HFFc6 (cell line): Measurements from ENCODE around the gene ANXA4. TPM values are rescaled to one million over a fixed set of nuclear protein-coding genes. Genes with fewer than 3 reads are reported as not detected.
"Not testable (repeated sequence)": the region's sequence is repeated elsewhere in the genome, so short reads cannot be mapped to it uniquely, and the experiment has no call there.

Source experiments
- DNase-seq: peaks from one replicate; pipeline ENCODE4 v3.0.0-alpha.2; 2018
- H3K27ac Mint-ChIP-seq: 2 replicates; pipeline ENCODE4 v1.8.0; 2020; ENCODE audit warnings: mild to moderate bottlenecking, mixed read lengths
- H3K27me3 Mint-ChIP-seq: 2 replicates; pipeline ENCODE4 v1.8.0; 2021; ENCODE audit warnings: mild to moderate bottlenecking, moderate library complexity, mixed read lengths; ENCODE audit not compliant: insufficient read depth
- H3K36me3 Mint-ChIP-seq: 2 replicates; pipeline ENCODE4 v1.8.0; 2021; ENCODE audit warnings: low read depth, mixed read lengths
- H3K4me1 Mint-ChIP-seq: 2 replicates; pipeline ENCODE4 v1.8.0; 2020; ENCODE audit warnings: low read depth, mixed read lengths
- H3K4me3 Mint-ChIP-seq: 2 replicates; pipeline ENCODE4 v1.8.0; 2020; ENCODE audit warnings: mild to moderate bottlenecking, moderate library complexity, mixed read lengths
- H3K9me3 Mint-ChIP-seq: 2 replicates; pipeline ENCODE4 v1.8.0; 2020; ENCODE audit warnings: mild to moderate bottlenecking, mixed read lengths
- total RNA-seq, 6 experiments: library from RNA; stranded (reverse); fragmentation: NEBNext Ultra II Directional; extraction: Animal tissue kit (Norgen Biotek cat#: 25700); gene quantifications; 2 replicates in 1 of 6; 3 replicates in 5 of 6; pipeline ENCODE4 v1.2.3, GENCODE V29; 2021
- TF ChIP-seq, protein P1 (sequence below): fragments of 200-600 bp; sonication (generic); IDR thresholded peaks from 2 replicates; pipeline ENCODE4 v1.5.0; 2021; ENCODE audit warnings: antibody characterized with exemption, mild to moderate bottlenecking

The ANXA4 gene
- total RNA-seq, 6 experiments from 2014 or later: 92.8 to 112 (median 96.1) TPM

- peak; percentile 77 for DNase-seq
- not testable (repeated sequence) for H3K4me3 Mint-ChIP-seq, H3K36me3 Mint-ChIP-seq, H3K27ac Mint-ChIP-seq, H3K27me3 Mint-ChIP-seq, H3K9me3 Mint-ChIP-seq
- H3K4me1 Mint-ChIP-seq: peaks cover 22% of the 10 kb centered on the region
- TF ChIP-seq, protein P1, sequence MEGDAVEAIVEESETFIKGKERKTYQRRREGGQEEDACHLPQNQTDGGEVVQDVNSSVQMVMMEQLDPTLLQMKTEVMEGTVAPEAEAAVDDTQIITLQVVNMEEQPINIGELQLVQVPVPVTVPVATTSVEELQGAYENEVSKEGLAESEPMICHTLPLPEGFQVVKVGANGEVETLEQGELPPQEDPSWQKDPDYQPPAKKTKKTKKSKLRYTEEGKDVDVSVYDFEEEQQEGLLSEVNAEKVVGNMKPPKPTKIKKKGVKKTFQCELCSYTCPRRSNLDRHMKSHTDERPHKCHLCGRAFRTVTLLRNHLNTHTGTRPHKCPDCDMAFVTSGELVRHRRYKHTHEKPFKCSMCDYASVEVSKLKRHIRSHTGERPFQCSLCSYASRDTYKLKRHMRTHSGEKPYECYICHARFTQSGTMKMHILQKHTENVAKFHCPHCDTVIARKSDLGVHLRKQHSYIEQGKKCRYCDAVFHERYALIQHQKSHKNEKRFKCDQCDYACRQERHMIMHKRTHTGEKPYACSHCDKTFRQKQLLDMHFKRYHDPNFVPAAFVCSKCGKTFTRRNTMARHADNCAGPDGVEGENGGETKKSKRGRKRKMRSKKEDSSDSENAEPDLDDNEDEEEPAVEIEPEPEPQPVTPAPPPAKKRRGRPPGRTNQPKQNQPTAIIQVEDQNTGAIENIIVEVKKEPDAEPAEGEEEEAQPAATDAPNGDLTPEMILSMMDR: peak; percentile 94
Measured at GRCh38 chr2:69714539-69715220, 27.3 kb upstream of the ANXA4 start.

- DNase-seq: peak; percentile 45
- Mint-ChIP-seq H3K27me3 (no peaks in the 10 kb centered on the region), H3K4me3 (no peak overlapping the region; the same call in 1 of the 2 replicates), H3K9me3 (no peaks in the 10 kb centered on the region), H3K36me3 (no peaks in the 10 kb centered on the region), H3K4me1 (peaks cover 22% of the 10 kb centered on the region), H3K27ac (0 out of 2 replicates have a peak overlapping the region, but pooled peaks have one; percentile 10)
- TF ChIP-seq, protein P1: no peak
Measured at GRCh38 chr2:69715964-69716363, 26.0 kb upstream of the ANXA4 start.

DNA sequence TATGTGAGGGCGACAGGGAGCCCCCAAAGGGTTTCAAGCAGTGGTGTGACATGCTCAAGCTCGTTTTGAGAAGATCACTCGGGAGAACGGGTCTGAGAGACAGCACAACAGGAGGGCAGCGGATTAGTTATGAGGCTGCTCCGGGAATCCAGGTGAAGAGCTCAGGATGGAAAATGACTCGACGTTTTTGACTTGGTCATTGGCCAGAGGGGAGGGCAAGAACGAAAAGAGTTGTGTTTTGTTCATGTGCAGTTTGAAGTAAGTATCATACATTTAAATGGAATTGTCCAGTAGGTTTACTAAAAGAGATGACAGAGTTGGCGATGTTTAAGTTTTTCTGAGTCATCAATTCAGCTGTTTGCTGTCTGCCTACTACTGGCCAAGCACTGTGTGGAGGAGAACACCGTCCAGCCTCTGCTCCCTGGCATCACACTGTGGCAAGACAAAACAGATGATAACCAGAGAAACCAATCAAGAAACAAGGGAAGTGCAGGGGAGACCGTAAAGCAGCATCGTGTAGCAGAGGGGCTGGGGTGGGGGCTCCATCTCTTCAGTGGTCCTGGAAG lies 25.3 kb upstream of the ANXA4 start:
- Mint-ChIP-seq H3K27ac (peak overlapping the region; percentile 10; the same call in 1 of the 2 replicates), H3K27me3 (no peaks in the 10 kb centered on the region), H3K36me3 (no peaks in the 10 kb centered on the region), H3K9me3 (no peaks in the 10 kb centered on the region), H3K4me3 (no peak overlapping the region), H3K4me1 (peaks cover 22% of the 10 kb centered on the region)
- TF ChIP-seq, protein P1: peak; percentile 36
- DNase-seq: peak; percentile 36

- Mint-ChIP-seq H3K27ac (no peak overlapping the region), H3K36me3 (no peaks in the 10 kb centered on the region)
Measured at GRCh38 chr2:69717186-69717585, 24.7 kb upstream of the ANXA4 start.

DNA sequence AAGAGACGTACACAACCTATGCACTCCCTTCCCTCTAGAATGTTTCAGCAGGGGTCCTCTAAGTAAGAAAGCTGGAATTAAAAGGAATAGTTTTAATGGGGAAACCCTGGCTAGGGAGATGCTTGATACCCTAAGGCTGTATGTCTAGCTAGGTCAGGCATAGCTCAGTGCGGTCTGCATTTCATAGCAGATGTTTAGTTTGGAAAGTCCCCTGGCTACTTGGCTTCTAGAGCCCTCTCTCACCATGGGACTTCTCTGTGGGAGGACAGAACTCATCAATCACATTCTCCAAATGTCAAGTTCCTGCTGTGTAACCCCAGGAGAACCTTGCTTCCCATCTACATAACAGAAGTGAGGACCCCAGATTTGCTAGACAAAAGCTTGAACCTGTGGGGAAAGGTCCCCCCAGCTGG lies 24.1 kb upstream of the ANXA4 start:
- H3K4me3 Mint-ChIP-seq: no peak overlapping the region
- peaks cover 22% of the 10 kb centered on the region for H3K4me1 Mint-ChIP-seq
- no peaks in the 10 kb centered on the region for H3K9me3 Mint-ChIP-seq
- TF ChIP-seq, protein P1: no peak
- no peak for DNase-seq
- no peaks in the 10 kb centered on the region for H3K27me3 Mint-ChIP-seq
- H3K27ac Mint-ChIP-seq: no peak overlapping the region
- H3K36me3 Mint-ChIP-seq: no peaks in the 10 kb centered on the region

More at GRCh38 chr2:69717186-69717585, 24.7 kb upstream of the ANXA4 start:
- no peak for DNase-seq
- no peaks in the 10 kb centered on the region for H3K27me3 Mint-ChIP-seq
- TF ChIP-seq, protein P1: no peak
- peaks cover 22% of the 10 kb centered on the region for H3K4me1 Mint-ChIP-seq
- no peak overlapping the region for H3K4me3 Mint-ChIP-seq
- no peaks in the 10 kb centered on the region for H3K9me3 Mint-ChIP-seq
